HT1080 (cell line): ENCODE data around the gene PTPRU. TPM values are rescaled to one million over a fixed set of nuclear protein-coding genes. Genes with fewer than 3 reads are reported as not detected.

Source experiments
- DNase-seq: peaks from one replicate; pipeline ENCODE4 v3.0.0-alpha.2; 2015; ENCODE audit warnings: low read depth
- total RNA-seq: library from RNA; depleted of rRNA; stranded (reverse); fragments of >200 nt; shearing (Covaris generic); gene quantifications from 2 replicates; pipeline ENCODE4 v1.2.3, GENCODE V29; 2014

PTPRU gene
- total RNA-seq, 1 experiment from 2014 or later = 37.5 TPM

GRCh38 chr1:29243871-29244200 lies 7.5 kb downstream of the PTPRU start:
- peak; percentile 83 for DNase-seq

- no peak for DNase-seq
These were observed 8.9 kb downstream of the PTPRU start for GRCh38 chr1:29245261-29245660.

- peak; percentile 50 for DNase-seq
These were observed 9.6 kb downstream of the PTPRU start for GRCh38 chr1:29245876-29246275.

GRCh38 chr1:29247044-29247443 lies 10.7 kb downstream of the PTPRU start:
- DNase-seq = no peak

- no peak for DNase-seq
These were observed 11.4 kb downstream of the PTPRU start for GRCh38 chr1:29247571-29248273.

- no peak for DNase-seq
These were observed 12.1 kb downstream of the PTPRU start for GRCh38 chr1:29248409-29248808.

GRCh38 chr1:29249170-29249691 lies 12.9 kb downstream of the PTPRU start:
- peak; percentile 76 for DNase-seq

- DNase-seq = no peak
These were observed 13.7 kb downstream of the PTPRU start for GRCh38 chr1:29249951-29250581.

- peak; percentile 59 for DNase-seq
These were observed 15.1 kb downstream of the PTPRU start for GRCh38 chr1:29251164-29252124.

GRCh38 chr1:29253180-29253579 lies 16.9 kb downstream of the PTPRU start:
- DNase-seq = no peak

- no peak for DNase-seq
These were observed 18.0 kb downstream of the PTPRU start for GRCh38 chr1:29254346-29254745.

- DNase-seq = no peak
These were observed 18.9 kb downstream of the PTPRU start for GRCh38 chr1:29255134-29255666.

- no peak for DNase-seq
These were observed 20.1 kb downstream of the PTPRU start for GRCh38 chr1:29256394-29256793.

GRCh38 chr1:29256979-29257804 lies 20.9 kb downstream of the PTPRU start:
- DNase-seq = no peak

GRCh38 chr1:29258189-29258975 lies 22.1 kb downstream of the PTPRU start:
- DNase-seq = no peak

- DNase-seq = no peak
These were observed 22.9 kb downstream of the PTPRU start for GRCh38 chr1:29258976-29259801.

- DNase-seq = no peak
These were observed 23.6 kb downstream of the PTPRU start for GRCh38 chr1:29259802-29260441.

GRCh38 chr1:29260531-29260930 lies 24.2 kb downstream of the PTPRU start:
- no peak for DNase-seq
